ENCODE measurements around the gene PRDM2. TPM values are rescaled to one million over a fixed set of nuclear protein-coding genes. Genes with fewer than 3 reads are reported as not detected.
"Not testable (repeated sequence)": the region's sequence is repeated elsewhere in the genome, so short reads cannot be mapped to it uniquely, and the experiment has no call there.

The PRDM2 gene
- total RNA-seq, 1 donor from 2014 or later, result 12.5 TPM

DNA sequence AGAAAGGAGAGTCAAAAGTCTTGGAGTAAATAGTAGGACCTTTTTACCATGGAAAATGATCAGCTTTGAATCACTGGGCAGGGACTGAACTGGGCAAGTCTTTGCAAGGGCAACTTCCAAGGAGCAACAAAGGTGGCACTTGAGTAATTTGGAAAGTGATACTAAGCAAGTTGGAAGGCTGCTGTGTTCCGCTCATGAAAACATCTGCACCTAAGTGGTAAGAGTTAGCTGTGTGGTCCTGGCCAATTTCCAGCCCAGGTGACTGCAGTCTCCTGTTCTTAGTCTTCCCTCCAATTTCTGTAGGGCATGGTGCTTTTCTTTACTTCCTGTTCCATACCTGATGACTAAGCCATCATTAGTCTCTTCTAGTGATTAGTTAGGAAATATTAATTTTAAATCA lies 35.5 kb upstream of the PRDM2 start:
- TF ChIP-seq CTCF (conservative IDR thresholded peaks at IDR 0.05; ENCODE audit: low read depth, low read length), result no peak
- DNase-seq (ENCODE audit: low read depth), result no peak
- H3K4me3 ChIP-seq (ENCODE audit: low read depth, low read length), result no peak overlapping the region

- TF ChIP-seq CTCF (conservative IDR thresholded peaks at IDR 0.05; ENCODE audit: low read depth, low read length), result no peak
- DNase-seq (ENCODE audit: low read depth), result no peak
- no peak overlapping the region for H3K4me3 ChIP-seq (ENCODE audit: low read depth, low read length)
These were observed 33.7 kb upstream of the PRDM2 start for GRCh38 chr1:13666317-13666716.

DNA sequence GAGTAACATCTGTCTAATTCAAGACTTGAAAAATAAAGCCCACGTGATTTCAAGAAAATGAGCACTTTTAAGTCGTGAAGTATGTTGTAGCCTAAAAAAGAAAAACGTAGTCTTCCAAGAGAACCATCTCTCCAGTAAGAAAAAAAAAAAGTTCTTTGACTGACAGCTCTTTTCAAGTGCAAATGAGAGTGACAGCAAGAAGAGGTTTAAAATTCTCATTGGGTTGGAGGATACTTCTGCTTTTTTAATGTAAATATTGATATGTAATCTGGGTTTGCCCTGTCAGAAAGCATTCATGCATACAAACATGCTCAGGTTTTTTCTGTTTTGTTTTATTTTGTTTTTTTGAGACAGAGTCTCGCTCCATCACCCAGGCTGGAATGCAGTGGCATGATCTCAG lies 32.3 kb upstream of the PRDM2 start:
- DNase-seq (ENCODE audit: low read depth), result no peak
- no peak for TF ChIP-seq CTCF (conservative IDR thresholded peaks at IDR 0.05; ENCODE audit: low read depth, low read length)

GRCh38 chr1:13674377-13674776 lies 25.6 kb upstream of the PRDM2 start:
- no peak for DNase-seq (ENCODE audit: low read depth)
- H3K4me3 ChIP-seq (ENCODE audit: low read depth, low read length), result no peak overlapping the region
- TF ChIP-seq CTCF (conservative IDR thresholded peaks at IDR 0.05; ENCODE audit: low read depth, low read length), result no peak

More for the DNA sequence above, 32.3 kb upstream of the PRDM2 start:
- H3K4me3 ChIP-seq (ENCODE audit: low read depth, low read length), result no peak overlapping the region

- TF ChIP-seq CTCF (conservative IDR thresholded peaks at IDR 0.05; ENCODE audit: low read depth, low read length), result no peak
- H3K4me3 ChIP-seq (ENCODE audit: low read depth, low read length), result no peak overlapping the region
- DNase-seq (ENCODE audit: low read depth), result no peak
These were observed 24.8 kb upstream of the PRDM2 start for GRCh38 chr1:13675151-13675651.

- TF ChIP-seq CTCF (conservative IDR thresholded peaks at IDR 0.05; ENCODE audit: low read depth, low read length), result no peak
- no peak overlapping the region for H3K4me3 ChIP-seq (ENCODE audit: low read depth, low read length)
These were observed 22.1 kb upstream of the PRDM2 start for GRCh38 chr1:13677896-13678295.

GRCh38 chr1:13679651-13680050 lies 20.3 kb upstream of the PRDM2 start:
- DNase-seq (ENCODE audit: low read depth), result no peak
- no peak for TF ChIP-seq CTCF (conservative IDR thresholded peaks at IDR 0.05; ENCODE audit: low read depth, low read length)
- no peak overlapping the region for H3K4me3 ChIP-seq (ENCODE audit: low read depth, low read length)

More at GRCh38 chr1:13677896-13678295, 22.1 kb upstream of the PRDM2 start:
- no peak for DNase-seq (ENCODE audit: low read depth)

- H3K4me3 ChIP-seq (ENCODE audit: low read depth, low read length); DNase-seq (ENCODE audit: low read depth): not testable (repeated sequence)
These were observed 19.4 kb upstream of the PRDM2 start for GRCh38 chr1:13680609-13681008.
